Central memory CD8-positive, alpha-beta T cell (primary cell): ENCODE results near the gene BPIFB2.

ENCODE experiments used
- ATAC-seq: fragments of 150-1000 bp; cut with Tn5 transposase; replicated peaks from 2 replicates; pipeline ENCODE4 v1.10.0; 2022; ENCODE audit warnings: mild to moderate bottlenecking, moderate FRiP score, moderate number of reproducible peaks; ENCODE audit not compliant: poor library complexity, severe bottlenecking; ENCODE audit errors: extremely low read depth
- DNase-seq, 2 donors: peaks; one replicate each; pipeline ENCODE4 v3.0.0; 2021; ENCODE audit warnings: low spot score in 2 of 2
- H3K27ac Mint-ChIP-seq: one replicate; pipeline ENCODE4 v1.8.0; 2022; ENCODE audit warnings: low read depth, mild to moderate bottlenecking, moderate library complexity, mixed read lengths
- H3K27me3 Mint-ChIP-seq: one replicate; pipeline ENCODE4 v1.8.0; 2022; ENCODE audit warnings: mixed read lengths
- H3K36me3 Mint-ChIP-seq: one replicate; pipeline ENCODE4 v1.8.0; 2022; ENCODE audit warnings: mild to moderate bottlenecking, moderate library complexity, mixed read lengths; ENCODE audit not compliant: insufficient read depth
- H3K4me1 Mint-ChIP-seq: one replicate; pipeline ENCODE4 v1.8.0; 2022; ENCODE audit warnings: mixed read lengths
- H3K4me3 Mint-ChIP-seq: one replicate; pipeline ENCODE4 v1.8.0; 2022; ENCODE audit warnings: mild to moderate bottlenecking, moderate library complexity, mixed read lengths
- H3K9me3 Mint-ChIP-seq: one replicate; pipeline ENCODE4 v1.8.0; 2022; ENCODE audit warnings: mixed read lengths

BPIFB2 gene

DNA sequence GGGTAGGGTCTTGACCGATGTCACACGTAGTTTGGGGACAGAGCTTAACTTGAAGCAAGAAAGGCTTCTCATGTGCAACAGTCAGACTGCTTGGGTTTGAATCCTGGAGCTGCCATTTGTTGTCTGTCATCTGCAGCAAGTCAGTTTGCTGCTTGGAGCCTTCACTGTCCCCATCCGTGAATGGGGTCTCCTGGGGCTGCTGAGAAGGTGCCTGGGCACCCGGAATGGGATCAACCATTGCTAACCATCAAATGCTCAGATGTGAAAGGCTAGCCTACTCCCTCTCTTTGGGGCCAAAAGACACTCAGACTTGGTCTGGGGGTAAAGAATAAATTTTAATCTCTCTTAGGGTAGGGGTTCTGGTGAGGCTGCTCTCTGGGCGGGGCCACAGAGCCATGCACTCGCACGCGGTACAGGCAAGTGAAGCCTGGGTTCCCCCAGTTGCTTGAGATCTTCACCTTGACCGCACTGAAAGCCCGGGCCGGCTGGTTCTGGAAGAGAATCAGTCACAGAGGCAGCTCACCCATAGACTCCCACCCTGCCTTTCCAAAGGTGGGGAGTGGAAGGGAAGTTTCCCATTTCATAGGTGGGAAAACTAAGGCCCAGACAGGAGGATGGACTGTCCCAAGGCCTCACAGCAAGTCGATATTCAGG, 23.9 kb upstream of the BPIFB2 start:
- ATAC-seq = no peak
- Mint-ChIP-seq H3K27me3 (no peaks in the 10 kb centered on the region), H3K4me3 (no peak overlapping the region), H3K9me3 (no peaks in the 10 kb centered on the region), H3K27ac (no peak overlapping the region), H3K4me1 (no peaks in the 10 kb centered on the region), H3K36me3 (no peaks in the 10 kb centered on the region)
- DNase-seq = no peak

DNA sequence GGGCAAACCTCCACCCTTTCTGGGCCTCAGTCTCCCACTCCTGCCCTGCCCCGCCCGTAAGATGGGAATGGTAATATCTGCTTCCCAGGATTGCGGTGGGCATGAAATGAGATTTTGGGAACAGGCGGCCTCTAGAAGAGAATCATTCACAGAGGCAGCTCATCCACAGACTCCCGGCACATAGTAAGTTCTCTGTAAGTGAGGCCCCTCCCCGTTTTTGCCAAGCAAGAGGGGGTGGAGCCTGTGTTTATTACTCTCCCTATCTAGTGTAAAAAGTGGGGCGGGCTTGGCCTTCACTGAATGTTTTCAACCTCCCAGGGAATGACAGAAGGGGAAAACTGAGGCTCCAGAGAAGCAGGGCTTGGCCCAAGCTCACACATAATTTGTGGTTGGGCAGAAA, 23.3 kb upstream of the BPIFB2 start:
- no peak for ATAC-seq
- H3K27ac Mint-ChIP-seq = no peak overlapping the region
- no peaks in the 10 kb centered on the region for H3K36me3 Mint-ChIP-seq
- no peak overlapping the region for H3K4me3 Mint-ChIP-seq
- H3K27me3 Mint-ChIP-seq = no peaks in the 10 kb centered on the region
- H3K9me3 Mint-ChIP-seq = no peaks in the 10 kb centered on the region
- H3K4me1 Mint-ChIP-seq = no peaks in the 10 kb centered on the region
- no peak for DNase-seq

DNA sequence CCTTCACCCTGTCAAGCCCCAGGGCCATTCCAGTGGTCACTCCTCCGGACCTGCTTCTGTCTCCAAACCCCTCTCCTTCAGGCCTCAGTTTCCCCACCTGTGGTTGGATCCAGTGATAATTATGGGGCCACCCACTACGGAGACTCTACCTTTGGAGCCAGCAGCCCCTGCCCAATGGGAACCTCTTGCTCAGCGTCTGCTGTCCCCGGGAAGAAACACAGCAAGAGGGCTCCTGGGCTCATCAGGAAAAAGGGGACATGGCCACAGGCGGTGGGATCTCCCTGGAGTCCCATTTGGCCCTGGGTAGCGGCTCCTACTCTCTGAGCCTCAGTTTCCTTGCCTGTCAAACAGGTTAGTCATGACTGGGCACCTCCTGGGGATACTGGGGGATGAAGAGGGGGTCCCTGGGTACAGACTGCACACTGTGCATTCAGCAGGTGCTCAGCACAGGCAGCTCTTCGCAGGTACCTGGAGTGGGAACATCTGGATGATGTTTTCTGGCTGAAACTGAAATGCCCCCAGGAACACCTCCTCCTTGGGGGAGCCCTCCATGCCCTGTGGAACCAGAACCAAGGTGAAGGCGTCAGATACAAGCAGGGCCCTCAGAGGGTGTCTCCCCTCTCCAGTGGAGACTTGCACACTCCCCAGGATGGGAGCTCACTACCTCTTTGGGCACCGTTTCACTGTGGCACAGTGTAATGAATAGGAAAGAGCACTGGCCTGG, 22.7 kb upstream of the BPIFB2 start:
- no peaks in the 10 kb centered on the region for H3K27me3 Mint-ChIP-seq
- H3K4me3 Mint-ChIP-seq = no peak overlapping the region
- H3K4me1 Mint-ChIP-seq = no peaks in the 10 kb centered on the region
- no peak for DNase-seq
- no peak overlapping the region for H3K27ac Mint-ChIP-seq
- H3K9me3 Mint-ChIP-seq = no peaks in the 10 kb centered on the region
- no peak for ATAC-seq
- H3K36me3 Mint-ChIP-seq = no peaks in the 10 kb centered on the region

DNA sequence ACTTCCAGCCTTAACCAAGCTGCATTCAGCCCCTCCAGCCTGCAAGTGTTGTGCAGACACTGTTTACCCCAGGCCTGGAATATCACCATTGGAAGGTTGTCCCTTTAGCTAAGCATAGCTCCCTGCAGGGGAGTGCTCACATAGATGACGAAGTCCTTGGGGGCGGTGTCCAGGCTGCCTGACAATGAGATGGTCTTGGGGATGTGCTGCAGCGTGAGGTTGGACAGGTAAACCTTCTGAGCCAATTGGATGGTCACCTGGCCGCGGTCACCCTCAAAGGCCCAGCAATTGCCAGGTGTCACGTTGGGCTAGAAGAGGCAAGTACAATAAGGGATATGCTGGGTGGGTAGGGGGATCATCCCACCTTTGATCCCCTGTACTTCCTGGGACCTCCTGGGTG, 21.9 kb upstream of the BPIFB2 start:
- ATAC-seq (no peak), DNase-seq (no peak)
- Mint-ChIP-seq H3K36me3 (no peaks in the 10 kb centered on the region), H3K27ac (no peak overlapping the region), H3K4me1 (no peaks in the 10 kb centered on the region), H3K4me3 (no peak overlapping the region), H3K27me3 (no peaks in the 10 kb centered on the region), H3K9me3 (no peaks in the 10 kb centered on the region)

DNA sequence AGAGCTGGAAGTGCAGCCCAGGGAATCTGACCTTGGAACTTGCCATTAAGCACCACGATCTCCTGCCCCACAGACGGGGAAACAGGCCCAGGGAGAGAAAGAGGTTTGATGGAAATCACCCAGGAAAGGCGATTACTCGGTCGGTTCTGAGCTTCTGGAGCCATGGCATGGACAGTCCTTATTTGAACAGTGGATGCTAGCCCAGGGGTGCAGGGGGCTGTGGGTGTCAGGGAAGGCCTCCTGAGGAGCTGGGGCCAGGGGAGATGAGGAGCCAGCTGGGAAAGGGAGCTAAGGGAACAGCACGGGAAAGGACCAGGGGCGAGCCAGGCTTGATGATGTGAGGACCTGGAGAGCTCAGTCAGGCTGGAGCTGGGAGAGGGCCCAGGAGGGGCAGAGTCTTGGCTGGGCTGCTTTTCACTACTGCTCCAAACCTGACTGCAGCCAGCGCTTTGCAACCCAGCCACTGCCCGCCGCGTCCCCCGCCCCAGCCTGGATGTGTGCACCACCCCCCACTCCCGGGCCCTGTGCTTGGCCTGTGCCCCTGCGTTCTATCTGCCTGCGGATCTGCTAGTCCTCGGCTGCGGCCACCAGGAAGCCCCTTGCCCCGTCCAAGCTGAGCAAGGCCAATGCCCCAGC, 21.1 kb upstream of the BPIFB2 start:
- DNase-seq (no peak), ATAC-seq (no peak)
- H3K4me3 Mint-ChIP-seq = no peak overlapping the region
- no peaks in the 10 kb centered on the region for H3K9me3 Mint-ChIP-seq
- no peak overlapping the region for H3K27ac Mint-ChIP-seq
- peaks cover 5% of the 10 kb centered on the region for H3K4me1 Mint-ChIP-seq
- H3K27me3 Mint-ChIP-seq = no peaks in the 10 kb centered on the region
- no peaks in the 10 kb centered on the region for H3K36me3 Mint-ChIP-seq

DNA sequence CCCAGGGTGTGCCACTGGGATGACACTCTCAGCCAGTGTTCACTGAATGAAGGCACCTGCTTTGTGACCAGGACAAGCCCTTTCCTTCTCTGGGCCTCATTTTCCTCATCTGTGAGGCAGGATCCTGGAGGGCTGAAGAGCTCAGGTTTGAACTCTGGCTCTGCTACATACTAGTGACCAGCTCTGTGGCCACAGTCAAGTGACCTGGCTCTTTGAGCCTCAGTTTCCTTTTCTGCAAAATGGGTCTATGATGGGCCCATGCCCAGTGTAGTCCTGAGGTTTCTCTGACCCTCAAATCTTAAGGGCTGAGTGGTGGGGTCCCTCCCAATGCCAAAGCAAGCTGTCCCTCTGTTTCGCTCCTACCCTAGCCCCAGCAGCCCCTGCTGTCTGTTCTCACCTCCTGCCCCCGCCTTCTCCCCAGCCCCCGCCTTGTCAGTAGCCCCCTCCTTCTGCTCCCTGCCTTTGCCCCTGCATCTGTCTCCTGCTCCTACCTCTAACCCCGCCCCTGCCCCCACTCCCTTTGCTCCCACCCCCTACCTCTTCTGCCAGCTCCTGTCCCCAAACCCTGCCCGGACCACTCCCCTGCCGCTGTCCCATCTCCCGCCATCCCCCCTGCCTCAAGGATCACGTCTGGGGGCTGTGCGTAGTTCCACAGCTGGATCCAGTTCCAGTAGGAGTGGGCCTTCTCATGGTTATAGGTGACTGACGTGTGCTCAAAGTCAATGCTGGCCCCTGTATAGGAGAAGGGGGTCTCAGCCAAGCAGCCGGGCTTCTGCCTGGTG, 20.3 kb upstream of the BPIFB2 start:
- no peaks in the 10 kb centered on the region for H3K9me3 Mint-ChIP-seq
- no peaks in the 10 kb centered on the region for H3K27me3 Mint-ChIP-seq
- ATAC-seq = no peak
- H3K36me3 Mint-ChIP-seq = no peaks in the 10 kb centered on the region
- DNase-seq = no peak
- no peak overlapping the region for H3K27ac Mint-ChIP-seq
- no peak overlapping the region for H3K4me3 Mint-ChIP-seq
- H3K4me1 Mint-ChIP-seq = peaks cover 5% of the 10 kb centered on the region

DNA sequence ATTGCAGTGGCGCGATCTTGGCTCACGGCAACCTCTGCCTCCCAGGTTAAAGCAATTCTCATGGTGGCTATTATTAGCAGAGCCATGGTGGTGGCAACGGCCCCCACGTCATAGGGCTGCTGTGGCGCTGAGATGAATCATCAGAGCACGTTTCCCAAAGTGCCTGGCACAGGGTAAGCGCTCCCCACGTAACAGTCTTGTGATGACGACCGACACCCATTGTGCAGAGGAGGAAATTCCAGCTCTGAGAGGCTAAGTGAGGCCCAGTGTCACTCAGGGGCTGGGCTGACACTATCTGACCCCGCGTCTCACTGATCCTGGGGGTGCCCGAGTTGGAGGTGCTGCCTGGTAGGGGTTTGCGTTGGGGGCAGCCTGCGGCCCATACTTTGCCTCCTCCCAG, 19.5 kb upstream of the BPIFB2 start:
- DNase-seq (no peak), ATAC-seq (no peak)
- Mint-ChIP-seq H3K27me3 (no peaks in the 10 kb centered on the region), H3K9me3 (no peaks in the 10 kb centered on the region), H3K36me3 (no peaks in the 10 kb centered on the region), H3K4me1 (peaks cover 5% of the 10 kb centered on the region), H3K4me3 (no peak overlapping the region), H3K27ac (no peak overlapping the region)

DNA sequence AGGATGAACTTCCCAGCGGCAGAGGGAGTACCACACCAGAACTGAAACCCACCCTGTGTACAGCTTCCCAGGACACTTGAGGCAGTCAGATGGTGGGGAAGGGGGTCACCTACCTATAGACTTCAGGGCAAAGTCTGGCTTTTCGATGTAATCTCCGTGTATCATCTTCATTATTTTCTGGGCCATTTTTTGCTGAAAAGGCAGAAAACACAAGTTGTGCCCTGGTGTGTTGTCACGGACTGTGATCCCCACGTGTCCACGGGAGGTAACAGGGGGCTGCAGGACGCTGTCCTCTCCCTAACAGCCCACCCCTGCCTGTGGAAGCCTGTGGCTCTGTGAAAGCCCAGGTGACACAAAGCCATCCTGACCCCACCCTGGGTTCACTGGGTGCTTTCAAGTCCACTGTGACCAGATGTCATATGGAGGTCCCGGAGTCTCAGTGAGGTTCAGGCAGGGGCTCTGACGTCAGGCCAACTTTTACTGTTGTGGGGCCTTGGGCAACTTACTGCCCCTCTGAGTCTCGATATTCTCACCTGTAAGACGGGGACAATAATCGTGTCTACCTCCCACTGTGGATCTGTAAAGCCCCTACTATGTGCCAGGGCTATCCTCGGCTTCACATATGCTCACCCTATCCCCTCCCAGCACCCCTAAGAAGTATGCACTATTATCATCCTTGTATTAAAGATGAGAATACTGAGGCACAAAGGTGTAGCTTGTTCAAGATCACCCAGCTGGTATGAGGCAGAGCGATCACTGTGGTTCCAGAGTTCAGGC, 17.8 kb upstream of the BPIFB2 start:
- Mint-ChIP-seq H3K27me3 (no peaks in the 10 kb centered on the region), H3K4me1 (peaks cover 5% of the 10 kb centered on the region), H3K9me3 (peaks cover 1% of the 10 kb centered on the region), H3K27ac (no peak overlapping the region), H3K36me3 (no peaks in the 10 kb centered on the region), H3K4me3 (no peak overlapping the region)
- ATAC-seq (no peak), DNase-seq (no peak)

DNA sequence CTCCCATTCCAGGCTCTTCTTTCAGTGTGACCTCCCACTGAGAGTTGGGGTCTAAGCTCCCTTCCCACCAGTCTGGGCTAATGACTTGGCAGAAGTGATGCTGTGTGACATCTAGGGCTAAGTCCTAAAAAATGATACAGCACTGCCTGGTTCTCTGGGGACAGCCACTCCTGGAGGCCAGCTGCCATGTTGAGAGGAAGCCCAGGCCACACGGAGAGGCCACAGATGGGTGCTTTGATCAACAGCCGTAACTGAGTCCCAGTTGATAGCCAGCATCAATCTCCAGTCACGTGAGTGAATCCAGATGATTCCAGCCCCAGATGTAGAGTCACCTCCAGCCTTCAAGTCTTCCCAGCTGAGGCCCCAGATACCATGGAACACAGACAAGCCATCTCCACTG, 17.1 kb upstream of the BPIFB2 start:
- H3K27me3 Mint-ChIP-seq = no peaks in the 10 kb centered on the region
- no peak for DNase-seq
- H3K27ac Mint-ChIP-seq = no peak overlapping the region
- no peaks in the 10 kb centered on the region for H3K36me3 Mint-ChIP-seq
- H3K4me3 Mint-ChIP-seq = no peak overlapping the region
- H3K9me3 Mint-ChIP-seq = peaks cover 5% of the 10 kb centered on the region
- ATAC-seq = no peak
- peaks cover 5% of the 10 kb centered on the region for H3K4me1 Mint-ChIP-seq

DNA sequence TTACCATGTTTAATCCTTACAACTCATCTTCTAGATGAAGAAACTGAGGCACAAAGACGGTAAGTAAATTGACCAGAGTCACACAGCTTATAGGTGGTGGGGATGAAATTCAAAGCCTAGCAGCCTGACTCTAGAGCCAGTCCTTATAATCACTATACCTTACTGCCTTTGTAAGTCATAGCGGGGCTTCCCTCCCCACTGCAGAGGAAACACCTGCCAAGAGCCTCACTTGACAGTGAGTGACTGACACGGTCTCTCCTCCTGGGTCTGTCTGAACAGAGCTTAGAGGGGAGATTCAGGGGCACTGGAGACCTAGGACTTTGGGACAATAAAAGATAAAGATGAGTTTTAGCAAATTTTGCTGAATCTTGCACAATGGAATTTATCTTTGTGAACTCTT, 16.1 kb upstream of the BPIFB2 start:
- H3K27ac Mint-ChIP-seq = no peak overlapping the region

DNA sequence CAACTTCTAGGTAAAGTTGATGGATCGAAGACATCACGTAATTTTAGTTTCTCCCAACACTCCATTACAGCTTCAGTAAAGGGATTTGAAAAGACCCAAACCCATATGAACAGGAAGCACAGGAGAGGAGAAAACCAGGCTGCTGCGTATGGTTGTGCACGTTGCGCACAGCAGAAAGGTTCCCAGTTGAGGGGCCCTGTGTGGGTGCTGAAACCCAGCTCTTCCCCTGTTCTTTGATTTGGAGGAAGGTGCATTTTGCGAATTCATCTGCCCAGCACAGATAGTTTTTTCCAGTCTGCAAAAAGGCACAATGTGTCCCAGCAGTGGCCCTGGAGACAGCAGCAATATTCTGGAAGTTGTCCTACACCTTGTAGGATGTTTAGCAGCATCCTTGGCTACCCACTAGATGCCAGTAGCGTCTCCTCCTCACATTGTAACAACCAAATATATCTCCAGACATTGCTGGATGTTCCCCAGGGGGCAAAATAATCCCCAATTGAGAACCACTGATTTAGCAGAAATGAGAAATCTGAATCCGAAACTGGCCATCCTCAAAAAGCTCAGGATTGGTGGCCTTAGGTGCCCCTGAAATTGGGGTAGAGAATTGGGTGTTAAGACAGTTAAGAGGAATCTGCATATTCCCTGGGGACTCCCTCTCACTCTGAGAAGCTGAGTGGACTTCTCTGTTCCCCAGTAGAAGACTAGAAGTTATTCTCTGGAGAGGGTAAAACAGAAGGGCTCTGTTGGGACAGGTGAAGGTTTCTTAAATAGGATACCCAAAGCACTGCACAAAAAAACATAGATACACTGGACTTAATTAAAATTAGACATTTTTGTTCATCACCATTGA, 15.5 kb upstream of the BPIFB2 start:
- DNase-seq = no peak
- Mint-ChIP-seq H3K9me3 (peaks cover 5% of the 10 kb centered on the region), H3K4me1 (peaks cover 5% of the 10 kb centered on the region), H3K27me3 (no peaks in the 10 kb centered on the region), H3K36me3 (no peaks in the 10 kb centered on the region), H3K27ac (no peak overlapping the region), H3K4me3 (no peak overlapping the region)
- no peak for ATAC-seq

More for the DNA sequence above, 16.1 kb upstream of the BPIFB2 start:
- peaks cover 5% of the 10 kb centered on the region for H3K9me3 Mint-ChIP-seq
- H3K27me3 Mint-ChIP-seq = no peaks in the 10 kb centered on the region
- H3K4me3 Mint-ChIP-seq = no peak overlapping the region
- DNase-seq (no peak), ATAC-seq (no peak)
- H3K36me3 Mint-ChIP-seq = no peaks in the 10 kb centered on the region
- H3K4me1 Mint-ChIP-seq = peaks cover 5% of the 10 kb centered on the region
